Measurements from ENCODE around the gene NIPBL.

DNA sequence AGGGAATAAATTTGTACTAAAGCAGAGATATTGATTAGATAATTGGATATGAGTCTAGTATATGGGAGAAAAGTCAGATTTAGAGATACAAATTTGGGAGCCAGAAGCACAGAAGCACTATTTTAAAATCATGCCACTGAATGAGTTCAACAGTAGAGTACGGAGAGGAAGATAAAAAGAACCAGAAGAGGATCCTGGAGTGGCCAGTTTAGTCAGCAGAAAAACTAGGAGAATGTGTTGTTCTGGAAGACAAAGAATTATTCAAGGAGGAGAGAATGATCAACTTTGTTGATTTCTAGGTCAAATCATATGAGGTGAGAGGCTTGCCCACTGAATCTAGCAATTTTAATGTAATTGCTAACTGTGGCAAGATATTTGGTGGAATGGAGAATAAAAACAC, 67.0 kb downstream of the NIPBL start:
- TF ChIP-seq, protein P1, sequence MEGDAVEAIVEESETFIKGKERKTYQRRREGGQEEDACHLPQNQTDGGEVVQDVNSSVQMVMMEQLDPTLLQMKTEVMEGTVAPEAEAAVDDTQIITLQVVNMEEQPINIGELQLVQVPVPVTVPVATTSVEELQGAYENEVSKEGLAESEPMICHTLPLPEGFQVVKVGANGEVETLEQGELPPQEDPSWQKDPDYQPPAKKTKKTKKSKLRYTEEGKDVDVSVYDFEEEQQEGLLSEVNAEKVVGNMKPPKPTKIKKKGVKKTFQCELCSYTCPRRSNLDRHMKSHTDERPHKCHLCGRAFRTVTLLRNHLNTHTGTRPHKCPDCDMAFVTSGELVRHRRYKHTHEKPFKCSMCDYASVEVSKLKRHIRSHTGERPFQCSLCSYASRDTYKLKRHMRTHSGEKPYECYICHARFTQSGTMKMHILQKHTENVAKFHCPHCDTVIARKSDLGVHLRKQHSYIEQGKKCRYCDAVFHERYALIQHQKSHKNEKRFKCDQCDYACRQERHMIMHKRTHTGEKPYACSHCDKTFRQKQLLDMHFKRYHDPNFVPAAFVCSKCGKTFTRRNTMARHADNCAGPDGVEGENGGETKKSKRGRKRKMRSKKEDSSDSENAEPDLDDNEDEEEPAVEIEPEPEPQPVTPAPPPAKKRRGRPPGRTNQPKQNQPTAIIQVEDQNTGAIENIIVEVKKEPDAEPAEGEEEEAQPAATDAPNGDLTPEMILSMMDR (IDR thresholded peaks at IDR 0.05) = no peak
- TF ChIP-seq POLR2A (IDR thresholded peaks at IDR 0.05) (no peak), POLR2AphosphoS5 (IDR thresholded peaks at IDR 0.05) (no peak)

Measured in breast epithelium (tissue), 3 donors.